Tibial nerve (tissue), 4 donors: ENCODE results near the gene MLPH.

Experiments used
- EP300 ChIP-seq, 2 donors: sonication (generic); formaldehyde crosslinking; IDR thresholded peaks; one replicate each; pipeline ENCODE4 v1.6.1; 2017; ENCODE audit warnings: antibody characterized with exemption in 2 of 2, mild to moderate bottlenecking in 1 of 2
- POLR2A ChIP-seq, 2 donors: fragments of 450-650 bp; IDR thresholded peaks; one replicate each; pipeline ENCODE4 v1.6.1; 2017; ENCODE audit warnings: antibody characterized with exemption in 2 of 2, mild to moderate bottlenecking in 2 of 2, moderate library complexity in 2 of 2
- TF ChIP-seq, protein P1 (sequence below), 5 experiments: fragments of 200-600 bp in 3 of 5; fragments of 450-650 bp in 2 of 5; sonication (generic) in 3 of 5; IDR thresholded peaks; one replicate each; pipeline ENCODE4 v1.5.1; 2016 to 2019; ENCODE audit warnings: antibody characterized with exemption in 5 of 5, mild to moderate bottlenecking in 3 of 5, moderate library complexity in 2 of 5

DNA sequence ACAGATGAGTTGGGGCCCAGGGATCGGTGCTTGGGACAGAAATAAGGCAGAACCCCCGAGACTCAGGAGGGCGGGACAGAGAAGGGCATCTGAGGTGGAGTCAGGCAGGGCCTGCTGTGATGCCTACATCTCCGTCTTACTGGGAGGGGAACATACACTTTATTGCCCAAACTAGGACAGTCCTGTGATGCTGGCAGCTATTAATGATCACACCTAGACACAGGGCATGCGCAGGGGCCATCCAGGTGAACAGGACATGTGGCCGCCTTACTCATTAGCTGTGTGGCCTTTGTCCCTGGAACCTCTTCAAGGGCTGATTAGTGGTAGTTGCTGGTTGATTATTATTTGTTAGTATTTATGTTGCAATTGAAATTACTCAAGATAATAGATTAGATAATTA, 33.2 kb downstream of the MLPH start:
- TF ChIP-seq, protein P1, sequence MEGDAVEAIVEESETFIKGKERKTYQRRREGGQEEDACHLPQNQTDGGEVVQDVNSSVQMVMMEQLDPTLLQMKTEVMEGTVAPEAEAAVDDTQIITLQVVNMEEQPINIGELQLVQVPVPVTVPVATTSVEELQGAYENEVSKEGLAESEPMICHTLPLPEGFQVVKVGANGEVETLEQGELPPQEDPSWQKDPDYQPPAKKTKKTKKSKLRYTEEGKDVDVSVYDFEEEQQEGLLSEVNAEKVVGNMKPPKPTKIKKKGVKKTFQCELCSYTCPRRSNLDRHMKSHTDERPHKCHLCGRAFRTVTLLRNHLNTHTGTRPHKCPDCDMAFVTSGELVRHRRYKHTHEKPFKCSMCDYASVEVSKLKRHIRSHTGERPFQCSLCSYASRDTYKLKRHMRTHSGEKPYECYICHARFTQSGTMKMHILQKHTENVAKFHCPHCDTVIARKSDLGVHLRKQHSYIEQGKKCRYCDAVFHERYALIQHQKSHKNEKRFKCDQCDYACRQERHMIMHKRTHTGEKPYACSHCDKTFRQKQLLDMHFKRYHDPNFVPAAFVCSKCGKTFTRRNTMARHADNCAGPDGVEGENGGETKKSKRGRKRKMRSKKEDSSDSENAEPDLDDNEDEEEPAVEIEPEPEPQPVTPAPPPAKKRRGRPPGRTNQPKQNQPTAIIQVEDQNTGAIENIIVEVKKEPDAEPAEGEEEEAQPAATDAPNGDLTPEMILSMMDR (IDR thresholded peaks at IDR 0.05) = no peak
- no peak for TF ChIP-seq EP300 (IDR thresholded peaks at IDR 0.05)
- TF ChIP-seq POLR2A (IDR thresholded peaks at IDR 0.05) = no peak
